NCI-H1417 treated with DMSO at 0.1 percent for 48 hours (cell line): ENCODE data around the gene CCDC7.
"Not testable (repeated sequence)": the region's sequence is repeated elsewhere in the genome, so short reads cannot be mapped to it uniquely, and the experiment has no call there.

Source experiments
- DNase-seq: peaks from one replicate; lab custom pipeline; 2025; lab: John Stamatoyannopoulos, UW

CCDC7 gene

GRCh38 chr10:32445740-32446535, at the start of gene CCDC7:
Gene CCDC7 (plus strand): TSS chr10:32446140. CDS start chr10:32451643, 5,503 bp downstream.
- DNase-seq, result peak; percentile 55

GRCh38 chr10:32397163-32397562, 48.8 kb upstream of the CCDC7 start:
- DNase-seq, result not testable (repeated sequence)

GRCh38 chr10:32399720-32400119, 46.2 kb upstream of the CCDC7 start:
- not testable (repeated sequence) for DNase-seq

- no peak for DNase-seq
These were observed 45.0 kb upstream of the CCDC7 start for GRCh38 chr10:32400961-32401360.

GRCh38 chr10:32402499-32402898, 43.4 kb upstream of the CCDC7 start:
- DNase-seq, result no peak

GRCh38 chr10:32403091-32403490, 42.8 kb upstream of the CCDC7 start:
- no peak for DNase-seq

- no peak for DNase-seq
These were observed 37.2 kb upstream of the CCDC7 start for GRCh38 chr10:32408690-32409089.

- DNase-seq, result no peak
These were observed 36.2 kb upstream of the CCDC7 start for GRCh38 chr10:32409741-32410140.

GRCh38 chr10:32410569-32410968, 35.4 kb upstream of the CCDC7 start:
- no peak for DNase-seq

GRCh38 chr10:32411797-32412498, 34.0 kb upstream of the CCDC7 start:
- DNase-seq, result no peak

GRCh38 chr10:32412499-32412853, 33.5 kb upstream of the CCDC7 start:
- DNase-seq, result no peak

- no peak for DNase-seq
These were observed 32.4 kb upstream of the CCDC7 start for GRCh38 chr10:32413513-32413912.

GRCh38 chr10:32415361-32415760, 30.6 kb upstream of the CCDC7 start:
- no peak for DNase-seq

- no peak for DNase-seq
These were observed 27.9 kb upstream of the CCDC7 start for GRCh38 chr10:32417911-32418547.

GRCh38 chr10:32418572-32418971, 27.4 kb upstream of the CCDC7 start:
- no peak for DNase-seq

GRCh38 chr10:32419615-32420014, 26.3 kb upstream of the CCDC7 start:
- no peak for DNase-seq

- DNase-seq, result no peak
These were observed 19.8 kb upstream of the CCDC7 start for GRCh38 chr10:32426186-32426585.

GRCh38 chr10:32433542-32433941, 12.4 kb upstream of the CCDC7 start:
- DNase-seq, result no peak

GRCh38 chr10:32436215-32436614, 9.7 kb upstream of the CCDC7 start:
- DNase-seq, result no peak

- DNase-seq, result no peak
These were observed 8.6 kb upstream of the CCDC7 start for GRCh38 chr10:32437334-32437733.

GRCh38 chr10:32445036-32445435, 904 bp upstream of the CCDC7 start:
- DNase-seq, result no peak

GRCh38 chr10:32446536-32447406, 831 bp downstream of the CCDC7 start:
- no peak for DNase-seq
